ENCODE data around the gene ZSWIM5. TPM values are rescaled to one million over a fixed set of nuclear protein-coding genes. Genes with fewer than 3 reads are reported as not detected.
"Not testable (repeated sequence)": the region's sequence is repeated elsewhere in the genome, so short reads cannot be mapped to it uniquely, and the experiment has no call there.

Gene ZSWIM5
- 0.06 TPM for polyA plus RNA-seq (2013, experiment 1 of 2; ENCODE audit: insufficient read length)
- 0.18 TPM for polyA plus RNA-seq (2013, experiment 2 of 2; ENCODE audit: insufficient read length)

- DNase-seq = peak; percentile 25
Measured at GRCh38 chr1:45205910-45206721, at the start of gene ZSWIM5. ZSWIM5 (minus strand) TSS chr1:45206605; CDS start chr1:45206350, 255 bp downstream.

DNA sequence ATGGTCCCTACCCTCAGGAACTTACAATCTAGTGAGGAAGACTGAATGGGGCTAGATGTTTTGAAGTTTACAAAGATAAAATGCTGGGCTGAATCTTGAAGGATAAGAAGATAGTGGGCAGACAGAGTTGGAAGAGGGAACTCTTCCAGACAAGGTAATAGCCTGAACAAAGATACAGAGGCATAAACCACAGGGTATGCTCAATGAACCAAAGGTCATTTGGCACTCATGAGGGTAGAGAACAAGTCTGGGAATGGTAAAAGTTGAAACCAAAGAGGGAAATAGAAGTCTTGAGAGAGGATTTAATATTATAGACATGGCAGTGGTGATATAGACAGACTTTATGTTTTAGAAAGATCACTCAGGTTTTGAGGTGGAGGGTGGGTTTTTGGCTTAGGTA lies 48.1 kb upstream of the ZSWIM5 start:
- no peak for DNase-seq

- DNase-seq = no peak
Measured at GRCh38 chr1:45250544-45250943, 44.1 kb upstream of the ZSWIM5 start.

GRCh38 chr1:45248004-45248403 lies 41.6 kb upstream of the ZSWIM5 start:
- DNase-seq = not testable (repeated sequence)

GRCh38 chr1:45246760-45247159 lies 40.4 kb upstream of the ZSWIM5 start:
- peak; percentile 50 for DNase-seq

- not testable (repeated sequence) for DNase-seq
Measured at GRCh38 chr1:45246359-45246758, 40.0 kb upstream of the ZSWIM5 start.

DNA sequence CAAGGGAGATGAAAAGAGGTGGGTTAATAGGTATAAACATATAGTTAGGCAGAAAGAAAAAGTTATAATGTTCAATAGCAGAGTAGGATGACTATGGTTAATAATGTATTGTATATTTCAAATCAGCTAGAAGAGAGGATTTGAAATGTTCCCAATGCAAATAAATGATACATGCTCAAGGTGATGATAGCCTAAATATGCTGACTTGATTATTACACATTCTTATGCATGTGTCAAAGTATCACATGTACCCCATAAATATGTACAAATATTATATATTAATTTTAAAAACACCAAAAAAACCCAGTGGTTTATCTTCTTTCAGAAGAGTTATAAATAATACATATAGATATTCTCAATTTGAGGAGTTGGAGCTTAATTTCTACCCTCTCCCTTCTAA lies 38.3 kb upstream of the ZSWIM5 start:
- DNase-seq = no peak

DNA sequence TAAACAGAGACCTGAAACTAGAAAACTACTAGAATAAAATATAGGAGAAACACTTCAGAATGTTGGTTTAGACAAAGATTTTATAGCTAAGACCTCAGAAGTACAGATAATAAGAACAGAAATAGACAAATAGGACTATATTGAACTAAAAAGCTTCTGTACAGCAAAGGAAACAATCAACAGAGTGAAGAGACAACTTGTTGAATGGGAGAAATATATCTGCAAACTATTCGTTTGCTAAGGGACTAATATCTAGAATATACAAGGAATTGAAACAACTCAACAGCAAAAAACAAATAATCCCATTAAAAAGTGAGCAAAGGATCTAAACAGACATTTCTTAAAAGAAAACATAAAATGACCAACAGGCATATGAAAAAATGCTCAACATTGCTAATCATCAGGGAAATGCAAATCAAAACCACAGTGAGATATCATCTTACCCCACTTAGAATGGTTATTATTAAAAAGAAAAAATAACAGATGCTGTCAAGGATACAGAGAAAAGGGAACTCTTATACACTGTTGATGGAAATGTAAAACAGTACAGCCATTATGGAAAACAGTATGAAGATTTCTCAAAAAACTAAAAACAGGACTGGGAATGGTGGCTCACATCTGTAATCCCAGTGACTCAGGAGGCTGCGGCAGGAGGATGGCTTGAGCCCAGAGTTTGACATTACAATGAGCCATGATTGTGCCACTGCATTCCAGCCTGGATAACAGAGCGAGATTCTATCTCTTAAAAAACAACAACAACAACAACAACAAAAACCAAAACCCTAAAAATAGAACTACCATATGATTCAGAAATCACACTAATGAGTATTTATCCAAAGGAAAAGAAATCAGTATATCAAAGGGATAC lies 37.3 kb upstream of the ZSWIM5 start:
- DNase-seq = no peak

DNA sequence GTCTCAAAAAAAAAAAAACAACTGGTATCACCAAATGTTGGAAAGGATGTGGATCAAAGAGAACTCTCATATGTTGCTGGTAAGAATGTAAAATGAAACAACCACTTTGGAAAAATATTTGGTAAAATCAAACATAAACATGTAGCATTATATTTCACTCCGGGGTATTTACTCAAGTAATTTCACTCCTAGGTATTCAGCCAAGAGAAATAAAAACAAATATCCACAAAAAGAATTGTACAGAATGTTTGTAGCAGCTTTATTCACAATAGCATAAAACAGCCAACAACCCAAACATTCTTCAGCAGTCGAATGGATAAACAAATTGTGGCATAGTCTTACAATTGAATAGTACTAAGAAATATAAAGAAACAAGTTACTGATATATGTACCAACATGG lies 32.4 kb upstream of the ZSWIM5 start:
- no peak for DNase-seq

DNA sequence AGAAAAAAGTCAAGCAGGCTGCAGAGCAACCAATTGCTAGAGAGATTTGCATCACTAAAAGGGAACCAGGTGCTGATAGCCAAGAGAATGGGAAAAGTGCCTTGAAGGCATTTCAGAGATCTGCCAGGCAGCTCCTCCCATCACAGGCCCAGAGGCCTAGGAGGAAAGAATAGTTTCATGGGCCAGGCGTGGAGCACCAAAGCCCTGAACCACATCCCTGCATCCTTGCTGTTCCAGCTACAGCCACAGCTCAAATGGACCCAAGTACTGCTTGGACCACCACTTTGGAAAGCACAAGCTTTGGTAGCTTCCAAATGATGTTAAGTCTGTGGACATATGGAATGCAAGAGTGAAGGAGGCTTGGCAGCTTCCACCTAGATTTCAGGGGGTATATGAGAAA lies 29.7 kb upstream of the ZSWIM5 start:
- DNase-seq = no peak

- DNase-seq = no peak
Measured at GRCh38 chr1:45230537-45230936, 24.1 kb upstream of the ZSWIM5 start.

- DNase-seq = no peak
Measured at GRCh38 chr1:45225598-45225997, 19.2 kb upstream of the ZSWIM5 start.

- not testable (repeated sequence) for DNase-seq
Measured at GRCh38 chr1:45223710-45224109, 17.3 kb upstream of the ZSWIM5 start.

GRCh38 chr1:45221716-45222115 lies 15.3 kb upstream of the ZSWIM5 start:
- DNase-seq = no peak

DNA sequence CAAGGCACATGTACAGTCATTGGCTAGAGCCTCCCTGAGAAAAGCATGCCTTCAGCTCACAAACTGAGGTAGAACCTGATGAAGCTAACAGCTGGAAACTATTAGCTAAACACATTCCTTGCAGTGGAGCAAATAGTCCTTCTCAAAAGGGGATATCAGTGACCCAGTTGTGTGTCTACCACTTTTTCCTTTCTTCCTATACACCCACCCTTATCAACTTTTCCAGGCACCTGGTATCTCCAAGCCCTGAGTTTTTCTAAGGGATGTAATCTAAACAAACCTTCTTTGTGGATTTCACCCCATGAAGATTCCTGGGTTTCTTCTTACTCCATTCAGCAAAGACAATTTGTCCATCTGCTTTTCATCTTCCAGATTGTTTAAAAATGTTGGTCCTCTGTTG lies 10.5 kb upstream of the ZSWIM5 start:
- no peak for DNase-seq

DNA sequence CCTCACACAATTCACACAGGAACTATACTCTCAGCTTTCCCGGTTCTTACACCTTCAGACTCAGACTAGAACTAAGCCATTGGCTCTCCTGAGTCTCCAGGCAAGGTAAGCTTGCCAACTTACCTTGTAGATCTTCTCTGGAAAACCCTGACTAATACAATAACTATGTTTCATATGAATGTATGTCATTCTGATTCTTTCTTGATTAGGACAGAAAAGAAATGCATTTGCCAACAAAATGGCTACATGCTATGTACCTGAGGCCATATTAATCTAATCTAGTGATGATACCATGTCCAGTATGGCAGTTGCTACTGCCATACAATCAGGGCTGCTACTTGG lies 9.8 kb upstream of the ZSWIM5 start:
- no peak for DNase-seq

DNA sequence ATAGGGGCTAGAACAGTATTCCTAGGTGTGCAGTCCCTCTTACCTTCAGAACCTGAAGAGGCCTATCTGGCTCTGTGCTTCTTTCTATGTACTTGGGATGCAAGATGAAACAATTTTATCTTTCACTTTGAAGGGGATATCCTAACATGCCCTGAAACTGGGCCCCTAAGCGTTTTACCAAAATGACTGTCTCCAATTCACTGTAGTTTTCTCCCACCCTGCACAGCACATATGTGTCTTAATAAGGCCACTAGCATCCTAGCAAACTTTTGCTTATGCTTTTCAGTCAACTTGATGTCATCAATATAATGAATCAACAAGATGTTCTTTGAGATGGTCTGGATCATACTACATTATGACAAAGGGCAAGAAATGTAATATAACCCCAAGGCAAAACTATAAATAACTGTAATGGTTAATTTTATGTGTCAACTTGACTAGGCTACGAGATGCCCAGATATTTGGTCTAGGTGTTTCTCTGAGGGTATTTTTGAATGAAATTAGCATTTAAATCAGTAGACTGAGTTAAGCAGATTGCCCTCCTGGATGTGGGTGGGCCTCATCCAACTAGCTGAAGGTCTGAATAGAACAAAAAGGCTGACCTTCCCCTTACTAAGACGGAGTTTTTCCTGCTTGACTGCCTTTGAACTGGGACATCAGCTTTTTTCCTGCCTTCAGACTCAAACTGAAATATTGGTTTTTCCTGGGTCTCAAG lies 9.2 kb upstream of the ZSWIM5 start:
- DNase-seq = no peak

GRCh38 chr1:45213892-45214291 lies 7.5 kb upstream of the ZSWIM5 start:
- no peak for DNase-seq

GRCh38 chr1:45211076-45211475 lies 4.7 kb upstream of the ZSWIM5 start:
- DNase-seq = no peak

DNA sequence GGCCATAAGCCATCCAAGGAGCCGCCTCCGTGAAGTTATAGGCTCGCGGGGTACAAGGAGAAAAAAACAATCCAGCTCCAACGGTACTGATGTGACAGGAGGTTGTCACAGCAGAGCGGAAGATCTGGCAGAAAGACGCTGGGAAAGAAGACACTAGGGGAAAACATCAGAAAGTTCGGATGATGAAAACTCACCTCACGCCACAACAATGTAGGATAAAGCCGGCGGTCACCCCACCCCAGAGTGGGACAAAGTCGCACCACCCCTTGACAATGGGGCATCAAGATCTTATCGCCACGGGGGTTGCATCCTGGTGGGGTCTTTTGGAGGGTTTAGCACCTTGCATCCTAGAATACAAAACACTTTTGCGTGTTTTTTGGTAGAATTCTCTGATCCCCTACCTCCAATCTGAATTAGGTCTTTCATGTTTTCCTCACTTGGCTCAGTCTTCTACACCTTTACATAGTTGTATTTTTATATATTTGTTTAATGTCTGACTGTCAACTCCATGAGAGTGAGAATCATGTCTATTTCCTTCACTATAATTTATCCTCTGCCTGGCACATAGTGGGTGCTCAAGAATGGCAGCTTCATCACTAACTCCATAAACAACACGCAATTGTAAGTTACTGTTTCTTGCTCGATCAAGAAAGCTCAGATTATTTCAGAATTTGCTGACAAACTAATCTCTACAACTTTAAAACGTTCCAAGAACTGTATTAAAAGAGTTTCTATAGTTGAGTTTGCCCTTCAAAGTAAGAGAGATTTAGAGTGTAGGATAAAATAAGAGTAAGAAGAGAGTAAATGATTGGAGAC lies 611 bp upstream of the ZSWIM5 start:
- DNase-seq = no peak

DNA sequence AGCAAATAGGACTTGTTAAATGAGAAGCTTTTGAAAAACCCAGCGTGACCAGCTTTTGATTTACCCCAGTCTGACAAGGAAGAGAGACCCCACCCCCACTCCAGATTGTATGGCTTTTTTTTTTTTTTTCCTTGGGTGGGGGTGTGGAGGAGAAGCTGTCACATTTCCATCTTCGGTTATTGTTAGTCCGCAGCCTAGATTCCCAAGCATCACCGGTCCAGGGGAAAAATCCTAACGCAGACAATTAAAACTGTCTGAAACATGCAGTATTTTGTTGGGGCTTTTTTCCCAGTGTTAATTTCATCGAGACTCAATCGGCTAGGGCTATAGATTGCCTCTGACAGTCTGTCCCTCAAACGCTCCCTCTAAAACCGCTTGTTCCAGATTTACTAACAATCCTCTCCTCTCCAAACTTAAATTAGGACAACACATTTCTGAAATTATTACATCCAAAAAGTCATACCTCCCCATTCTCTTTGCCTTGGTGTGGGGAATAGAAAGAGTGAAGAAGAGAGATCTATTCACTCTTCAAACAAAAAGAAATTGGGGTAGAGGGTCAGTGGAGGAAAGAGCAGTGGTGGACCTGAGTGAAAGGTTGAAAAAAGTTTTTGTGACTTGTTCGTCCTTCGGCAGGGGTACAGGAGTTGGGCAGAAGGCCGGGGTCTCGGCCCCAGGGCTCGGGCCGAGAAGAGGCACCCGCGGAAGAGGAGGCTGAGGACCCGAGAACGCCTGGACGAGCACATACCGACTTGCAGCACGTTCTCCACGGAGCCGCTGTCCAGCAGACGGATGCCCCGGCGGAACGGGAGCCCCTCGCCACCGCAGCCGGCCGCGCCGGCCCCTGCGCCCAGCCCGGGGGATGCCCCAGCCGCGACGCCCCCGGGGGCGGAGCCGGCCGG lies 1.1 kb downstream of the ZSWIM5 start:
- DNase-seq = peak; percentile 30

Data from fibroblast of skin of scalp (primary cell).